IMR-90 (cell line): ENCODE data around the gene DOCK10. TPM values are rescaled to one million over a fixed set of nuclear protein-coding genes. Genes with fewer than 3 reads are reported as not detected.

Experiments used
- ATAC-seq: fragments of 200-7000 bp; cut with Tn5 transposase; 2 replicates; pipeline ENCODE4 v1.9.1; 2020; ENCODE audit warnings: low read depth, mild to moderate bottlenecking, moderate library complexity
- BruUV-seq: library from RNA; stranded (reverse); fragments of 400-500 nt; replicated peaks from 2 replicates; lab custom pipeline; 2021; lab: Mats Ljungman, UMichigan
- CTCF ChIA-PET: fragments of 300-600 bp; formaldehyde crosslinking; extraction: SDS; loops from one replicate; lab custom pipeline; 2021; ENCODE audit warnings: antibody characterized with exemption; lab: Yijun Ruan, JAX
- POLR2A ChIA-PET: fragments of 300-600 bp; sonication (Branson Sonifier 250); formaldehyde crosslinking; loops from one replicate; lab custom pipeline; 2022; ENCODE audit warnings: antibody characterized with exemption; ENCODE audit not compliant: unreplicated experiment; lab: Charles Lee
- DNase-seq: peaks from one replicate; pipeline ENCODE4 v3.0.0; 2013
- H2AFZ ChIP-seq: replicated peaks from 2 replicates; pipeline ENCODE3; 2013; ENCODE audit warnings: low read length, mild to moderate bottlenecking; ENCODE audit not compliant: poor library complexity
- H2AK5ac ChIP-seq: 2 replicates; pipeline ENCODE4 v1.6.1; 2013; ENCODE audit warnings: low read depth, low read length, inconsistent platforms
- H2AK9ac ChIP-seq: replicated peaks from 2 replicates; pipeline ENCODE3; 2013; ENCODE audit warnings: mild to moderate bottlenecking, low read depth, low read length, moderate library complexity; ENCODE audit not compliant: poor library complexity
- H2BK120ac ChIP-seq: 2 replicates; pipeline ENCODE4 v1.6.1; 2013; ENCODE audit warnings: low read depth, low read length, inconsistent platforms
- H2BK15ac ChIP-seq: 3 replicates; pipeline ENCODE4 v1.6.1; 2013; ENCODE audit warnings: low read depth, low read length, inconsistent platforms
- H2BK20ac ChIP-seq: 2 replicates; pipeline ENCODE4 v1.6.1; 2013; ENCODE audit warnings: low read depth, mild to moderate bottlenecking, inconsistent platforms, low read length, moderate library complexity
- H2BK5ac ChIP-seq: 2 replicates; pipeline ENCODE4 v1.6.1; 2013; ENCODE audit warnings: mild to moderate bottlenecking, low read depth, low read length, inconsistent platforms; ENCODE audit not compliant: poor library complexity, severe bottlenecking
- H3K14ac ChIP-seq: replicated peaks from 2 replicates; pipeline ENCODE4 v1.6.1; 2013; ENCODE audit warnings: low read depth, low read length, inconsistent platforms
- H3K18ac ChIP-seq: 2 replicates; pipeline ENCODE4 v1.6.1; 2013; ENCODE audit warnings: low read depth, low read length, control low read depth
- H3K23ac ChIP-seq: 2 replicates; pipeline ENCODE4 v1.6.1; 2013; ENCODE audit warnings: low read depth, low read length, inconsistent platforms
- H3K27ac ChIP-seq: 2 replicates; pipeline ENCODE4 v1.5.1; 2013; ENCODE audit warnings: mild to moderate bottlenecking, control low read depth, low read length; ENCODE audit not compliant: insufficient read depth
- H3K27me3 ChIP-seq: 2 replicates; pipeline ENCODE4 v1.6.1; 2013; ENCODE audit warnings: low read length; ENCODE audit not compliant: control insufficient read depth, insufficient read depth
- H3K36me3 ChIP-seq: 2 replicates; pipeline ENCODE4 v1.6.1; 2013; ENCODE audit warnings: low read length, mixed read lengths; ENCODE audit not compliant: control insufficient read depth, insufficient read depth
- H3K4ac ChIP-seq: 2 replicates; pipeline ENCODE4 v1.6.1; 2013; ENCODE audit warnings: low read depth, low read length, inconsistent platforms
- H3K4me1 ChIP-seq: 2 replicates; pipeline ENCODE4 v1.6.1; 2013; ENCODE audit warnings: low read length, mixed read lengths; ENCODE audit not compliant: control insufficient read depth, insufficient read depth
- H3K4me2 ChIP-seq: 2 replicates; pipeline ENCODE4 v1.6.1; 2013; ENCODE audit warnings: low read depth, mild to moderate bottlenecking, control low read depth, low read length, moderate library complexity
- H3K4me3 ChIP-seq: 2 replicates; pipeline ENCODE4 v1.5.1; 2013; ENCODE audit warnings: low read depth, mild to moderate bottlenecking, control low read depth, low read length, moderate library complexity; ENCODE audit not compliant: insufficient read depth
- H3K56ac ChIP-seq: 2 replicates; pipeline ENCODE4 v1.6.1; 2013; ENCODE audit warnings: low read length, inconsistent platforms; ENCODE audit not compliant: insufficient read depth; ENCODE audit errors: extremely low read depth
- H3K79me1 ChIP-seq, 2 experiments: 2 replicates each; pipeline ENCODE4 v1.6.1; 2013; ENCODE audit warnings: low read length in 2 of 2, inconsistent platforms in 1 of 2, low read depth in 1 of 2
- H3K9ac ChIP-seq: 2 replicates; pipeline ENCODE4 v1.6.1; 2013; ENCODE audit warnings: low read depth, low read length, control low read depth
- H3K9me1 ChIP-seq: 2 replicates; pipeline ENCODE4 v1.6.1; 2013; ENCODE audit warnings: low read length, inconsistent platforms; ENCODE audit not compliant: insufficient read depth
- H3K9me3 ChIP-seq: 2 replicates; pipeline ENCODE4 v1.6.1; 2013; ENCODE audit warnings: low read length; ENCODE audit not compliant: control insufficient read depth, insufficient read depth
- H4K20me1 ChIP-seq: 2 replicates; pipeline ENCODE4 v1.6.1; 2013; ENCODE audit warnings: low read length, inconsistent platforms; ENCODE audit not compliant: insufficient read depth
- H4K5ac ChIP-seq: 2 replicates; pipeline ENCODE4 v1.6.1; 2013; ENCODE audit warnings: mild to moderate bottlenecking, low read depth, low read length, control low read depth
- H4K8ac ChIP-seq, 2 experiments: 2 replicates each; pipeline ENCODE4 v1.6.1; 2013; ENCODE audit warnings: low read depth in 2 of 2, low read length in 2 of 2, control low read depth in 1 of 2, inconsistent platforms in 1 of 2
- H4K91ac ChIP-seq: 2 replicates; pipeline ENCODE4 v1.6.1; 2013; ENCODE audit warnings: low read depth, low read length, inconsistent platforms; ENCODE audit not compliant: insufficient read depth
- BHLHE40 ChIP-seq: fragments of 150-350 bp; IDR thresholded peaks from 2 replicates; pipeline ENCODE4 v1.6.1; 2016; ENCODE audit warnings: mild to moderate bottlenecking, low read depth, low read length
- FOS ChIP-seq: fragments of 150-350 bp; IDR thresholded peaks from 2 replicates; pipeline ENCODE4 v1.6.1; 2016; ENCODE audit warnings: low read depth, low read length
- MXI1 ChIP-seq: IDR thresholded peaks from 2 replicates; pipeline ENCODE4 v1.6.1; 2012; ENCODE audit warnings: low read depth, mild to moderate bottlenecking, low read length, moderate library complexity, borderline replicate concordance
- NFE2L2 ChIP-seq: fragments of 150-350 bp; IDR thresholded peaks from 2 replicates; pipeline ENCODE4 v1.6.1; 2016; ENCODE audit warnings: low read depth, mild to moderate bottlenecking, low read length
- RAD21 ChIP-seq: IDR thresholded peaks from 2 replicates; pipeline ENCODE4 v1.6.1; 2012; ENCODE audit warnings: low read length, improper control_type of control experiment
- RCOR1 ChIP-seq: IDR thresholded peaks from 2 replicates; pipeline ENCODE4 v1.6.1; 2012; ENCODE audit warnings: mild to moderate bottlenecking, low read length, improper control_type of control experiment; ENCODE audit not compliant: insufficient replicate concordance
- RFX5 ChIP-seq: IDR thresholded peaks from 2 replicates; pipeline ENCODE4 v1.8.0; 2012; ENCODE audit warnings: low read depth, mild to moderate bottlenecking, low read length, moderate library complexity
- SMC3 ChIP-seq: fragments of 150-350 bp; IDR thresholded peaks from 2 replicates; pipeline ENCODE4 v1.6.1; 2016; ENCODE audit warnings: low read depth, mild to moderate bottlenecking, antibody characterized with exemption, low read length, moderate library complexity
- WGBS, 2 experiments: methylation state at CpG; one replicate each; pipeline versions ENCODE4 v1.1.5 to v1.1.7; 2013; ENCODE audit warnings: missing lambda C conversion rate in 2 of 2; ENCODE audit not compliant: insufficient read length in 1 of 2; ENCODE audit errors: extremely low coverage in 2 of 2; 5-methylcytosine and 5-hydroxymethylcytosine counted together
- dilution Hi-C: fragments of 300-500 bp; cut with HindIII; formaldehyde crosslinking; loops from one replicate; pipeline ENCODE4 v1.14.3; 2018; ENCODE audit warnings: low sequenced_read_pairs; ENCODE audit not compliant: unreplicated experiment
- in situ Hi-C: fragments of 300-500 bp; cut with MboI; formaldehyde crosslinking; loops from 3 replicates; pipeline ENCODE4 v1.14.3; 2019; ENCODE audit warnings: low sequenced_read_pairs, inconsistent platforms, mixed read lengths
- intact Hi-C: fragments of 100-400 bp; cut with micrococcal nuclease; formaldehyde crosslinking; loops from 2 replicates; pipeline ENCODE4 v1.10.0; 2022
- polyA plus RNA-seq, 3 experiments: library from polyadenylated mRNA; depleted of rRNA; stranded (reverse); fragments of >200 nt; gene quantifications; 2 replicates each; pipeline ENCODE4 v1.2.3, GENCODE V29; 2012; ENCODE audit warnings: low replicate concordance in 1 of 3
- total RNA-seq: library from RNA; depleted of rRNA; stranded (reverse); fragments of >200 nt; gene quantifications from 2 replicates; pipeline ENCODE4 v1.2.3, GENCODE V29; 2012

The DOCK10 gene
- total and polyA plus RNA-seq, 2 of the 4 experiments (the other 2 are of a cell fraction), result 58.6 to 75.3 TPM

DNA sequence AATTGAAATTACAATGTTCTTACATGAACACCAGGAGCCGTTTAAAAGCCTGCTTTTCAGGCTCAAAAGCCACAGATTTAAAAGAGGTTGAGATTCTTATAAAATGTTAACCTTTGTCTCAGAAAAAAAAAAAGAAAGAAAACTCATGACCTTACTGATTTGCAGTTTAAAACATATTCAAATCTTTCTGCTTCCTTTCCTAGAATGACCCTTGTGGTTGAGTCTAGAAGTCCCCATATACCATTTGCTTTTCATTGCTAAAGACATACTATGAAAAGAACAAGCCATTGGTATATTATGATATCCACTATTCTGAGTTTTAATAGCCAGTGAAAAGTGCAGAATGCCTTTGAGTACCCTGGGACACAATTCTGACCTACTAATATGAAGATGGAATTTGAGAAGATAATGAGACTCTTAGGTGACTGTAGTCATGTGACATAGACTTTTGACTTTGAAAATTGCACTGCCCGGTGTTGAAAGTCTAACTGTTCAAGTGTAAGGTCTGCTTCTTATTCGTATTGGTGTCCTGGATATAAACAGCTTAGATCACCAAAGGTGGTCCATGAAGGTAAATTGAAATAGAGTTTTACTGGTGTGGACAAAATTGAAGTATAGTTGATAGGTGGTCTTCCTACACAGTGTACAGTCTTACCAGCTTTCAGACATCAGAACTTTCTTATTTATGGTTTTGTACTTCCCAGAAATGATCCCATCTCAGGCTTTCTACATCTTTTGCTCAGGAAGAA lies 117.0 kb downstream of the DOCK10 start (continued):
- TF ChIP-seq FOS (no peak), RFX5 (no peak)

DNA sequence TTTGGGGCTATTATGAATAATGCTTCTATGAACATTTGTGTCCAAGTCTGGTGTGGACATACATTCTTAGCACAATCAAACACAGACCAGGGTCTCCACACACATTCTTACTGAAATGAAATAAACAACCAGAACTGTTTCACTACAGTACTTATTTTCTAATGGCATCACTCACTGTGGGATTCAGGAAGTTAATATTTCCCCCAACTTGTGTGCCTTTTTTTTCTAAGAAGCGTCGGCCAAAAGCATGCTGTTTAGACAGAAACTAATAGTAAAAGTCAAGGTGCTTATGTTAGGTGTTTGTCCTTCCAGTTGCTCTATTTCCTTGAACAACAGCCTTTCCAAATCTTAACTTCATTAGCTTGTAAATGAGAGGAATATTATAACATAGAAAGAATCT lies 117.6 kb downstream of the DOCK10 start:
- H2BK120ac ChIP-seq, result no peak overlapping the region
- TF ChIP-seq RCOR1 (no peak), MXI1 (no peak), SMC3 (no peak), RAD21 (no peak), NFE2L2 (no peak), BHLHE40 (no peak)
- H3K27me3 ChIP-seq, result no peaks in the 10 kb centered on the region
- DNase-seq (no peak), ATAC-seq (no peak)
- H2BK20ac ChIP-seq, result no peak overlapping the region
- no peak overlapping the region for H4K8ac ChIP-seq
- H3K79me1 ChIP-seq, result peaks cover 19 to 33% of the 10 kb centered on the region in 2 experiments; a peak in 3 of 4 replicates
- H3K4me1 ChIP-seq, result peaks cover 19% of the 10 kb centered on the region
- no peak overlapping the region for H2BK5ac ChIP-seq
- intact Hi-C loops, result no loop called here
- H4K20me1 ChIP-seq, result no peaks in the 10 kb centered on the region
- in situ Hi-C loops, result no loop called here
- no peak overlapping the region for H2AK9ac ChIP-seq
- no peak overlapping the region for H3K27ac ChIP-seq
- H3K56ac ChIP-seq, result no peak overlapping the region
- H2AFZ ChIP-seq, result no peak overlapping the region
- no CpG with 5 or more reads among the region's 2 CpGs for WGBS, 2 experiments
- H3K23ac ChIP-seq, result no peak overlapping the region
- H3K4ac ChIP-seq, result no peak overlapping the region
- H3K9ac ChIP-seq, result no peak overlapping the region
- no TSS peak for BruUV-seq
- no peak overlapping the region for H2AK5ac ChIP-seq
- peaks cover 10% of the 10 kb centered on the region for H3K9me1 ChIP-seq
- no peak overlapping the region for H3K4me2 ChIP-seq
- no peak overlapping the region for H2BK15ac ChIP-seq
- H3K4me3 ChIP-seq, result no peak overlapping the region
- no peak overlapping the region for H4K91ac ChIP-seq
- no peak overlapping the region for H3K18ac ChIP-seq
- ChIA-PET CTCF (no interaction called here), POLR2A (no interaction called here)
- no peaks in the 10 kb centered on the region for H3K36me3 ChIP-seq
- dilution Hi-C loops, result no loop called here
- H3K14ac ChIP-seq, result no peak overlapping the region
- no peaks in the 10 kb centered on the region for H3K9me3 ChIP-seq
- H4K5ac ChIP-seq, result no peak overlapping the region
